ENCODE measurements around the gene VIPR1.

- TF ChIP-seq CTCF (IDR thresholded peaks at IDR 0.05; ENCODE audit: insufficient read depth, low read length, poor library complexity, severe bottlenecking) (no peak), EZH2phosphoT487 (conservative IDR thresholded peaks at IDR 0.05; ENCODE audit: low read length) (no peak)
Observed at GRCh38 chr3:42520906-42521305, 18.5 kb downstream of the VIPR1 start.

Measured in SU-DHL-6 (cell line).